ENCODE results near the gene RPRD1B. TPM values are rescaled to one million over a fixed set of nuclear protein-coding genes. Genes with fewer than 3 reads are reported as not detected.

Gene RPRD1B
- polyA plus RNA-seq, 6 donors from 2014 or later: 2.8 to 4.4 (median 4.2) TPM; not detected in 1

DNA sequence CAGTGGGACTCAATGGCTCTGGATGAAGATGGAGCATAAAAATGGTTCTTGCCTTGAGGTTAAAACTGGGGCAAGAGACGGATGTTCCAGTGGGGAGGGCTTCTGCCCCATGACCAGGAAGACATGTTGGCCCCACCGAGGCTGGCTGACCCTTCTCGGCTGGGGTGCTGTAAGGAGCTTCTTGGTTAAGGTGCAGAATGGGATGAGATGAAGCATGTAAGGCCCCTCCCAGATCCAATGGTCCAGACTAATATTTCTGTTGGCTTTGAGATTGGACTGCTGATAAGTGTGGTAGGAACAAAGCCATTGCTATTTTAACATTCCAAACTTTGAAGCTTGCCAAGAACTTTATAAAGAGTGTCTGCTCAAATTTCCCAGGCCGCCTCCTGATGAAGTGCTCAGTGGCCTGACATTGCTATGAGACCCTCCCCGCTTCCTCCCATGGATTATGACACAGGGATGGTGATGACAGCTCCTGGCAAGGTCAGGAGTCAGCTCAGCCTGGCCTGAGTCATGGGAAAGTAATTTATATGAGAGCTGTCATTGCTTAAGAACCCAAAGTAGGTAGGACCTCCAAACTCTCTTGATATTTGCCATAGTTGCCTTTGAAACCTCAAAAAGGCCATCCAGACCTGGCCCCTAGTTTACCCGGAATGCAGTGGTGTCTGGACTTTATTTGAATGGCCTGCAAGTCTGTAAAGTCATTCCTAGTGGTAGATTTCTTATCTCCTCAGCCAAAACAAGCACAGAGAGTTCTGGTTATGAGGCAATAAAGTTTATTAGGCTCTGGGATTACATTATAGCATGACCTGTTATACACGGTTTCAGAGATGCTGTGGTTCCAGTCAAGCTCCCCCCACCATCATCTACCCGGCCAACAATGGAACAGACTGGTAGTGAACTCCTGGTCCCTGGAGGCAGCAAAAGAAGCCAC is 76.3 kb downstream of the RPRD1B start:
- ATAC-seq (ENCODE audit: low read depth in 2 of 2) (no peak), DNase-seq (no peak)
- Mint-ChIP-seq H3K27me3 (no peaks in the 10 kb centered on the region), H3K4me3 (no peak overlapping the region), H3K9me3 (peaks cover 0 to 2% (median 0%) of the 10 kb centered on the region in 7 donors), H3K36me3 (no peaks in the 10 kb centered on the region), H3K4me1 (peaks cover 0 to 4% (median 0%) of the 10 kb centered on the region in 3 donors), H3K27ac (peak overlapping the region in 2 of 6 donors; percentile 17 to 26)

GRCh38 chr20:38110525-38111178 is 77.1 kb downstream of the RPRD1B start:
- Mint-ChIP-seq H3K27me3 (no peaks in the 10 kb centered on the region), H3K9me3 (peaks cover 0 to 2% (median 0%) of the 10 kb centered on the region in 7 donors), H3K4me1 (peaks cover 0 to 4% (median 4%) of the 10 kb centered on the region in 3 donors), H3K36me3 (no peaks in the 10 kb centered on the region), H3K4me3 (no peak overlapping the region), H3K27ac (peak overlapping the region in 2 of 6 donors; percentile 17 to 73)
- no peak for DNase-seq
- no peak for ATAC-seq (ENCODE audit: low read depth in 2 of 2)

DNA sequence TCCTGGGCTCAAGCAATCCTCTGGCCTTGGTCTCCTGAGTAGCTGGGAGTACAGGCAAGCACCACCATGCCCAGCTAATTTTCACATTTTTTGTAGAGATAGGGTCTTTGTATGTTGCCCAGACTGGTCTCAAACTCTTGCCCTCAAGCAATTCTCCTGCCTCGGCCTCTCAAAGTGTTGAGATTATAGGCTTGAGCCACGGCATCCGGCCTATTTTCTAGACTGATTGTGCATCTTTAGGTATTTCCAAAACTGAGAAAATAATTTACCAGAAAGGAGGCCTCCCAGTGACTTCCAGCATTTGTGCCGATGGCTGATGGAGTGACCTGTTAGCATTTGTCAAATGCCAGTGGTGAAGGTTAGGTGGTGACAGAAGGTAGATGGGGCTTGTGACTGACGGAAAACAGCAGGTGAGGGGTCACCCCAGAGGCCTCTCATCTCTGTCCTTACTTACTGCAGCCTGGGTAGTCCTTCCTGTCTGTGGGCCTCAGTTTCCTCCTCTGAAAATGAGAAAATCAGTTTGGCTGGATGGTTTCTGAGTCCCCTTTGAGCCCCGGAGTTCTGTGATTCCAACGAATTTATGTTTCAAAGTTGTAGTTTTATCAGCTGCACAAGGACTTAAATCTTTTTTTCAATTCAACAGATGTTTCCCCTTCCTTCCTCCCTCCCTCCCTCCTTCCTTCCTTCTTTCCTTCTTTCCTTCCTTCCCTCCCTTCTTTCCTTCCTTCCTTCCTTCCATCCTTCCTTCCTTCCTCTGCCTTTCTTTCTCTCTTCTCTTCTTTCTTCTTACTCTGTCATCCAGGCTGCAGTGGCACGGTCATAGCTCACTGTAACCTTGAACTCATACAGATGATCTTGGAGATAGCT is 78.1 kb downstream of the RPRD1B start:
- no peak for ATAC-seq (ENCODE audit: low read depth in 2 of 2)

DNA sequence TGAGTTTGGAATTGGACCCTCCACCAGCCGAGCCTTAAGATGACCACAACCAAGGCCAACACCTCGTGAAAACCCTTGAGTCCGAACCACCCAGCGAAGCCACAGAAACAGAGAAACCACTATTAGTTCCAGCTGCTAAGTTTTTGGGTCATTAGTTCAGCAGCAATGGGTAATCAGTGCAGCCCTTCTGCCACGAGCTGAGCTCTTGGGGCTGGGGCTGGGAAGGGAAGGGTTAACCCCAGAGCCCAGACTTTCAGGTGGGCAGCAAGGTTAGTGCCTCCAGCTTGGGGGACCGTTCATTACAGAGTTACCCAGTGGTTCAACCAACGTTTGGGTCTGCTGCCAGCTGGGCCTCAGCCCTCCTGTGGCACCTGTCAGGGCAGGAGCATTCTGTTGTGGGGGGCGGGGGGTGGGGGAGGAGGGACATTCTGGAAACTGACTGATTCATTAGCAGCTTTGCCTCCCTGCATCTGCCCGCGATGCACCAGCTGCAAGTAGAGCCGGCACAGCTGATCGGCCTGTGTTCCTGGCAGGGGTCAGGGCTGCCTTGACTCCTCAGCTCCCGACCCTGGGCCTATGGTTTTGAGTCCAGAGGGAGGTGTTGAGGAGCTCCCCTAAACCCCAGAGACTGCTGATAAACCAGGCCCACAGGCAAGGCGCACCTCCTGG is 78.8 kb downstream of the RPRD1B start:
- H3K27me3 Mint-ChIP-seq: no peaks in the 10 kb centered on the region
- peaks cover 0 to 4% (median 4%) of the 10 kb centered on the region in 3 donors for H3K4me1 Mint-ChIP-seq
- no peak overlapping the region for H3K4me3 Mint-ChIP-seq
- DNase-seq: no peak
- no peaks in the 10 kb centered on the region for H3K9me3 Mint-ChIP-seq
- ATAC-seq (ENCODE audit: low read depth in 2 of 2): no peak
- H3K36me3 Mint-ChIP-seq: no peaks in the 10 kb centered on the region
- no peak overlapping the region for H3K27ac Mint-ChIP-seq

More for the DNA sequence above, 78.1 kb downstream of the RPRD1B start:
- Mint-ChIP-seq H3K27me3 (no peaks in the 10 kb centered on the region), H3K4me3 (no peak overlapping the region), H3K4me1 (peaks cover 0 to 4% (median 4%) of the 10 kb centered on the region in 3 donors), H3K27ac (peak overlapping the region in 2 of 6 donors; percentile 26 to 59), H3K36me3 (no peaks in the 10 kb centered on the region), H3K9me3 (peaks cover 0 to 2% (median 0%) of the 10 kb centered on the region in 7 donors)
- no peak for DNase-seq

- Mint-ChIP-seq H3K36me3 (no peaks in the 10 kb centered on the region), H3K27ac (no peak overlapping the region), H3K4me1 (peaks cover 0 to 4% (median 4%) of the 10 kb centered on the region in 3 donors), H3K4me3 (no peak overlapping the region), H3K9me3 (no peaks in the 10 kb centered on the region), H3K27me3 (no peaks in the 10 kb centered on the region)
- ATAC-seq (ENCODE audit: low read depth in 2 of 2) (no peak), DNase-seq (no peak)
Observed at GRCh38 chr20:38112930-38113294, 79.4 kb downstream of the RPRD1B start.

- Mint-ChIP-seq H3K27me3 (no peaks in the 10 kb centered on the region), H3K4me3 (no peak overlapping the region), H3K9me3 (no peaks in the 10 kb centered on the region), H3K4me1 (peaks cover 0 to 4% (median 4%) of the 10 kb centered on the region in 3 donors), H3K27ac (no peak overlapping the region), H3K36me3 (no peaks in the 10 kb centered on the region)
- DNase-seq (no peak), ATAC-seq (ENCODE audit: low read depth in 2 of 2) (no peak)
Observed at GRCh38 chr20:38113401-38114325, 80.1 kb downstream of the RPRD1B start.

GRCh38 chr20:38114353-38114791 is 80.8 kb downstream of the RPRD1B start:
- ATAC-seq (ENCODE audit: low read depth in 2 of 2): no peak
- no peaks in the 10 kb centered on the region for H3K36me3 Mint-ChIP-seq
- H3K4me1 Mint-ChIP-seq: peaks cover 0 to 4% (median 4%) of the 10 kb centered on the region in 3 donors
- no peak overlapping the region for H3K27ac Mint-ChIP-seq
- H3K9me3 Mint-ChIP-seq: no peaks in the 10 kb centered on the region
- H3K27me3 Mint-ChIP-seq: no peaks in the 10 kb centered on the region
- DNase-seq: no peak
- no peak overlapping the region for H3K4me3 Mint-ChIP-seq

DNA sequence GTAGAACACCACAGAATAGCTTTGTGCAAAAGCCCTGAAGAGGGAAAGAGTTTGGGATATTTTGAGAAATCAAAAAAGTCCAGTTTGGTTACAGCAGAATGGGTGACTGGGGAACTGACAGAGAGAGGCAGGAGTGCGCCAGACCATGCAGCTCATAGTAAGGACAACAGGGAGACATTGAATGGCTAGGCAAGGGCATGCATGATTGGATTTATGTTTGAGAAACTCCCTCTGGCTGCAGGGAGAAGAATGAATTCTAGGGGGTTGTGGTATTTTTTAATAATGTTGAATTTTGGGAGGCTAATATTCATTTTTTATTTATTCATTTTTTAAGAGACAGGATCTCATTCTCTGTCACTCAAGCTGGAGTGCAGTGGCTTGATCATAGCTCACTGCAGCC is 81.7 kb downstream of the RPRD1B start:
- Mint-ChIP-seq H3K4me3 (no peak overlapping the region), H3K36me3 (no peaks in the 10 kb centered on the region), H3K27me3 (no peaks in the 10 kb centered on the region), H3K27ac (peak overlapping the region in 1 of 6 donors; percentile 39), H3K9me3 (no peaks in the 10 kb centered on the region), H3K4me1 (peaks cover 0 to 4% (median 4%) of the 10 kb centered on the region in 3 donors)
- DNase-seq (no peak), ATAC-seq (ENCODE audit: low read depth in 2 of 2) (peak; percentile 37)

DNA sequence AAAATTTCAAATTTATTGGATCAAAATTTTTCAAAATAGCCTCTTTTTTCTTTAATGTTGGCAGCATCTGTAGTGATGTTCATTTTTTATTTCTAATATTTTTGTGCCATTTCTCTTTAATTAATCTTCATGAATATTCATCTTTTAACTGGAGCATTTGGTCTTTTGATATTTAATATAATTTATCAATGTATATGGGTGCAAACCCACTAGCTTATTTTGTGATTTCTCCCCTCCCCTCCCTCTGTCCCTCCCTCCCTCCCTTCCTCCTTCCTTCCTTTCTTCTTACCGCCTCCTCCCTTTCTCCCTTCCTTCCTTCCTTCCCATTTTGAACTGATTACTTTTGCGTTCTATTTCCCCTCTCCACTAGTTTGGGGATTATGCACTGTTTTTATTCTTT is 82.3 kb downstream of the RPRD1B start:
- no peak overlapping the region for H3K27ac Mint-ChIP-seq
- H3K4me3 Mint-ChIP-seq: no peak overlapping the region
- no peaks in the 10 kb centered on the region for H3K36me3 Mint-ChIP-seq
- H3K9me3 Mint-ChIP-seq: no peaks in the 10 kb centered on the region
- no peaks in the 10 kb centered on the region for H3K27me3 Mint-ChIP-seq
- H3K4me1 Mint-ChIP-seq: peaks cover 0 to 4% (median 4%) of the 10 kb centered on the region in 3 donors
- DNase-seq: no peak
- ATAC-seq (ENCODE audit: low read depth in 2 of 2): no peak

DNA sequence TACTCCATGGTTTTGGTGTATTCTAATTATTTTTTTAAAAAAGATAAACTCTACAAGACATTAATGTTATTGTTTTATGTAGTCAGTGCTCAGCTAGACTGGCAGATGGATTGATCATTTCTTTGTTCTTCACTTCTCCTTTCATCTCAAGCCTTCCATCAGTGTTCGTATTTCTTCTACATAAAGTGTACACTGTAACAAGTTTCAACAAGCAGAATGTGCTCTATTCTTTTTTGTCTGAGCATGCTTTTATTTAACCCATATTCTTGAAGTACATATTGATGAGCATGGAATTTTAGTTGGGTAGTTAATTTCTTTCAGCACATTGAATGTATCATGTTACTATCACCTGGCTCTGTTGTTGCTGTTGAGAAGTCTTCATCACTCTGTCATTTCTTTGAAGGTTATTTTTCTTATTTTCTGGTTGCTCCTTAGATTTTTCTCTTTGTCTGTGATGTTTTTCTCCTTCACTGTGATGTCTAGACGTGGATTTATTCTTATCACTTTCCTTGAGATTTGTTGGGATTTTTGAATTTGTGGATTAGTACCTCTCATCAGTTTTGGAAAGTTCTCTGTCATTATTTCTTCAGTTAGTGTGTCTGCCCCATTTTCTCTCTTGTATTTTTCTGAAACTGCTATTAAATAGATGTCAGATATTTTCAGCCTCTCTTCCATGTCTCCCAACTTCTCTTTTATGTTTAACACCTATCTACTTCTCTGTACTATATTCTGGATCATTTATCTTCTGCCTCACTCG is 83.0 kb downstream of the RPRD1B start:
- Mint-ChIP-seq H3K27ac (peak overlapping the region in 2 of 6 donors; percentile 0 to 40), H3K36me3 (no peaks in the 10 kb centered on the region), H3K4me3 (no peak overlapping the region), H3K27me3 (no peaks in the 10 kb centered on the region), H3K4me1 (peaks cover 0 to 4% (median 4%) of the 10 kb centered on the region in 3 donors), H3K9me3 (no peaks in the 10 kb centered on the region)
- ATAC-seq (ENCODE audit: low read depth in 2 of 2): no peak
- DNase-seq: no peak

- H3K36me3 Mint-ChIP-seq: no peaks in the 10 kb centered on the region
- H3K4me3 Mint-ChIP-seq: no peak overlapping the region
- H3K27ac Mint-ChIP-seq: peak overlapping the region in 2 of 6 donors; percentile 8 to 77
- DNase-seq (no peak), ATAC-seq (ENCODE audit: low read depth in 2 of 2) (no peak)
- peaks cover 0 to 4% (median 0%) of the 10 kb centered on the region in 3 donors for H3K4me1 Mint-ChIP-seq
- H3K9me3 Mint-ChIP-seq: no peaks in the 10 kb centered on the region
- no peaks in the 10 kb centered on the region for H3K27me3 Mint-ChIP-seq
Observed at GRCh38 chr20:38117205-38117604, 83.7 kb downstream of the RPRD1B start.
